H1 (cell line): ENCODE results near the gene MAP4K1. TPM values are rescaled to one million over a fixed set of nuclear protein-coding genes. Genes with fewer than 3 reads are reported as not detected.
A peak's percentile ranks its signal among the peaks of the same experiment; 100 is the strongest.

Experiments used
- ASH2L ChIP-seq: fragments of 200-600, 300-600 bp; sonication (generic); IDR thresholded peaks from one replicate; pipeline ENCODE4 v1.7.1; 2017; ENCODE audit warnings: low read length
- BCL11A ChIP-seq, 2 experiments: IDR thresholded peaks; one replicate each; pipeline ENCODE4 v1.6.1; 2011; ENCODE audit warnings: low read depth in 2 of 2, low read length in 2 of 2, mild to moderate bottlenecking in 2 of 2
- CHD1 ChIP-seq: IDR thresholded peaks from 2 replicates; pipeline ENCODE4 v1.6.1; 2012; ENCODE audit warnings: low read depth, low read length, improper control_type of control experiment
- CHD2 ChIP-seq: IDR thresholded peaks from 2 replicates; pipeline ENCODE4 v1.6.1; 2012; ENCODE audit warnings: low read length, improper control_type of control experiment
- CREB1 ChIP-seq: IDR thresholded peaks from 2 replicates; pipeline ENCODE4 v1.6.1; 2012; ENCODE audit warnings: inconsistent platforms
- CTCF ChIP-seq, 3 experiments: IDR thresholded peaks; 1 replicate in 2 of 3; 2 replicates in 1 of 3; pipeline versions ENCODE4 v1.5.1 to v1.6.1; 2011; ENCODE audit warnings: low read length in 3 of 3, mild to moderate bottlenecking in 3 of 3, inconsistent platforms in 2 of 3, low read depth in 1 of 3, moderate library complexity in 1 of 3; ENCODE audit not compliant: insufficient read depth in 1 of 3; ENCODE audit errors: control extremely low read depth in 1 of 3
- EGR1 ChIP-seq: IDR thresholded peaks from 2 replicates; pipeline ENCODE4 v1.6.1; 2011; ENCODE audit warnings: low read depth, low read length, borderline replicate concordance
- GTF2F1 ChIP-seq: IDR thresholded peaks from 2 replicates; pipeline ENCODE4 v1.6.1; 2012; ENCODE audit warnings: low read depth, low read length, improper control_type of control experiment, borderline replicate concordance
- KDM1A ChIP-seq: fragments of 200-600, 300-600 bp; sonication (generic); IDR thresholded peaks from 2 replicates; pipeline ENCODE4 v1.7.1; 2016; ENCODE audit warnings: mild to moderate bottlenecking, low read length, borderline replicate concordance
- KDM5A ChIP-seq: fragments of 200-600 bp; IDR thresholded peaks from 2 replicates; pipeline ENCODE4 v1.7.1; 2012; ENCODE audit warnings: mild to moderate bottlenecking, low read length, inconsistent platforms, mixed read lengths
- MAFK ChIP-seq: IDR thresholded peaks from 2 replicates; pipeline ENCODE4 v1.6.1; 2012; ENCODE audit warnings: low read depth, mild to moderate bottlenecking, improper control_type of control experiment, low read length
- MAX ChIP-seq: IDR thresholded peaks from 2 replicates; pipeline ENCODE4 v1.6.1; 2012; ENCODE audit warnings: inconsistent platforms
- POU5F1 ChIP-seq: IDR thresholded peaks from 2 replicates; pipeline ENCODE4 v1.6.1; 2011; ENCODE audit warnings: low read depth, mild to moderate bottlenecking, low read length, moderate library complexity
- RAD21 ChIP-seq, 2 experiments: IDR thresholded peaks in 1 of 2; conservative IDR thresholded peaks in 1 of 2; 2 replicates each; pipeline ENCODE4 v1.6.1; 2011; ENCODE audit warnings: low read depth in 2 of 2, low read length in 2 of 2, improper control_type of control experiment in 1 of 2, inconsistent platforms in 1 of 2, mild to moderate bottlenecking in 1 of 2, moderate library complexity in 1 of 2
- RFX5 ChIP-seq: IDR thresholded peaks from 2 replicates; pipeline ENCODE4 v1.6.1; 2011; ENCODE audit warnings: low read depth, low read length, improper control_type of control experiment, borderline replicate concordance
- SIN3A ChIP-seq, 2 experiments: IDR thresholded peaks in 1 of 2; conservative IDR thresholded peaks in 1 of 2; 2 replicates each; pipeline ENCODE4 v1.6.1; 2011 to 2012; ENCODE audit warnings: low read length in 2 of 2, improper control_type of control experiment in 1 of 2, low read depth in 1 of 2, mild to moderate bottlenecking in 1 of 2
- SP1 ChIP-seq: IDR thresholded peaks from 2 replicates; pipeline ENCODE4 v1.6.1; 2011; ENCODE audit warnings: low read depth, low read length
- SRF ChIP-seq: IDR thresholded peaks from 2 replicates; pipeline ENCODE4 v1.6.1; 2011; ENCODE audit warnings: mild to moderate bottlenecking, low read depth, low read length, moderate library complexity
- TAF1 ChIP-seq: IDR thresholded peaks from 2 replicates; pipeline ENCODE4 v1.6.1; 2011; ENCODE audit warnings: mild to moderate bottlenecking, low read depth, low read length
- polyA plus RNA-seq, 7 experiments: library from polyadenylated mRNA; depleted of rRNA in 3 of 7; stranded (reverse) in 5 of 7; unstranded in 2 of 7; fragments of >200 nt in 5 of 7; fragments of 200-250 nt in 2 of 7; gene quantifications; 1 replicate in 5 of 7; 2 replicates in 1 of 7; 4 replicates in 1 of 7; pipeline versions ENCODE4 v1.2.1 to v1.2.3, GENCODE V29; 2011 to 2013; ENCODE audit warnings: missing spikeins in 2 of 7, mixed read lengths in 2 of 7
- total RNA-seq: library from RNA; stranded (reverse); fragmentation: NEBNext Ultra II Directional; extraction: Animal tissue kit (Norgen Biotek cat#: 25700); gene quantifications from 2 replicates; pipeline ENCODE4 v1.2.1, GENCODE V29; 2021
- TF ChIP-seq, protein P1 (sequence below): IDR thresholded peaks from 2 replicates; pipeline ENCODE4 v1.6.1; 2012; ENCODE audit warnings: low read length, inconsistent platforms

Gene MAP4K1
- total and polyA plus RNA-seq, 2 of the 8 experiments (the other 6 are each of a cell fraction or from before 2014, with no cell fraction given), result 9.0 to 10.4 TPM

DNA sequence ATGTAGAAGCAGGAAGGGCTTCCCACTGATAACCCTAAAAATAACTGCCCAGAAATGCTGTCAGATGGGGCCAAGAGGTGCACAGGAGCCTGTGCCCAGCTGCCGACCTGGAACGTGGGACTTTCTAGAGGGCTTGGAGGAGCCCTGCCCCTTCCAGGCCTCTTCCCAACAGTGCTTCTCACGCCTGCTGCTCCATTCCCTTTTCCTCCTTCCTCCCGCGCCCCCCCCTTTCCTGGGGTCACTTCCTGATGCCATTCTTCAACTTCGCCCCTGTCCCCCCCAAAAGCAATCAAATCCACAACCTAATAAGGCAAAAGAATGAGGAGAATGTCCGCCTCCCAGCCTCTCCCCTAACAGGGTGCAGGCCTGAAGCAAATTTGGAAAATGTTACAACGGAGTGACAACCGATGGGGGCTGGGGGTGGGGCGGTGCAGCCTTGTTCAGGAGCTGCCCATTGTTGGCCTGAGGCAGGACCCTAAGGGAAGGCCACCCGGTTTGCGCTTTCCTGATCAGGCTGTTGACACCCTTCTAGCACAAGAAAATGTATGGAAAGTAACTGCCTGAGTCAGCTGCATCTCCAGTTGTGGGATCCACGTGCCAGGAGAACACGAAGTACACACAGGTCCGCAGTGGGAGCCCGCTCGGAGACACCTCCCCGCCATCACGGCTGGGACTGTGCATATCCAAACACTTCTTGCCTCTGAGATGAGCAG, 48.4 kb upstream of the MAP4K1 start (continued):
- TF ChIP-seq RFX5 (no peak), EGR1 (peak; percentile 82), RAD21 (IDR thresholded peaks at IDR 0.05 in 1 of 2, conservative IDR thresholded peaks at IDR 0.05 in 1 of 2; ENCODE audit: low read depth in 2 of 2, low read length in 2 of 2) (peak; percentile 0 to 4; a peak in 1 of 4 replicates), KDM5A (no peak), SIN3A (conservative IDR thresholded peaks at IDR 0.05 in 1 of 2, IDR thresholded peaks at IDR 0.05 in 1 of 2; ENCODE audit: low read depth in 1 of 2, low read length in 2 of 2) (no peak), CHD2 (0 out of 2 replicates have a peak, but pooled peaks have one; percentile 16), SRF (peak; percentile 99), CHD1 (no peak), POU5F1 (0 out of 2 replicates have a peak, but pooled peaks have one; percentile 18), MAFK (no peak), TAF1 (peak; percentile 53; the same call in 1 of the 2 replicates), SP1 (no peak), KDM1A (0 out of 2 replicates have a peak, but pooled peaks have one; percentile 10), GTF2F1 (no peak), CTCF (IDR thresholded peaks at IDR 0.05; ENCODE audit: control extremely low read depth in 1 of 3, insufficient read depth in 1 of 3, low read depth in 1 of 3, low read length in 3 of 3) (no peak), BCL11A (IDR thresholded peaks at IDR 0.05; ENCODE audit: low read depth in 2 of 2, low read length in 2 of 2) (no peak), ASH2L (peak; percentile 50), CREB1 (peak; percentile 53), MAX (peak; percentile 87)
- TF ChIP-seq, protein P1, sequence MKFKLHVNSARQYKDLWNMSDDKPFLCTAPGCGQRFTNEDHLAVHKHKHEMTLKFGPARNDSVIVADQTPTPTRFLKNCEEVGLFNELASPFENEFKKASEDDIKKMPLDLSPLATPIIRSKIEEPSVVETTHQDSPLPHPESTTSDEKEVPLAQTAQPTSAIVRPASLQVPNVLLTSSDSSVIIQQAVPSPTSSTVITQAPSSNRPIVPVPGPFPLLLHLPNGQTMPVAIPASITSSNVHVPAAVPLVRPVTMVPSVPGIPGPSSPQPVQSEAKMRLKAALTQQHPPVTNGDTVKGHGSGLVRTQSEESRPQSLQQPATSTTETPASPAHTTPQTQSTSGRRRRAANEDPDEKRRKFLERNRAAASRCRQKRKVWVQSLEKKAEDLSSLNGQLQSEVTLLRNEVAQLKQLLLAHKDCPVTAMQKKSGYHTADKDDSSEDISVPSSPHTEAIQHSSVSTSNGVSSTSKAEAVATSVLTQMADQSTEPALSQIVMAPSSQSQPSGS, result no peak
